ENCODE data around the gene NYAP2.

Gene NYAP2

DNA sequence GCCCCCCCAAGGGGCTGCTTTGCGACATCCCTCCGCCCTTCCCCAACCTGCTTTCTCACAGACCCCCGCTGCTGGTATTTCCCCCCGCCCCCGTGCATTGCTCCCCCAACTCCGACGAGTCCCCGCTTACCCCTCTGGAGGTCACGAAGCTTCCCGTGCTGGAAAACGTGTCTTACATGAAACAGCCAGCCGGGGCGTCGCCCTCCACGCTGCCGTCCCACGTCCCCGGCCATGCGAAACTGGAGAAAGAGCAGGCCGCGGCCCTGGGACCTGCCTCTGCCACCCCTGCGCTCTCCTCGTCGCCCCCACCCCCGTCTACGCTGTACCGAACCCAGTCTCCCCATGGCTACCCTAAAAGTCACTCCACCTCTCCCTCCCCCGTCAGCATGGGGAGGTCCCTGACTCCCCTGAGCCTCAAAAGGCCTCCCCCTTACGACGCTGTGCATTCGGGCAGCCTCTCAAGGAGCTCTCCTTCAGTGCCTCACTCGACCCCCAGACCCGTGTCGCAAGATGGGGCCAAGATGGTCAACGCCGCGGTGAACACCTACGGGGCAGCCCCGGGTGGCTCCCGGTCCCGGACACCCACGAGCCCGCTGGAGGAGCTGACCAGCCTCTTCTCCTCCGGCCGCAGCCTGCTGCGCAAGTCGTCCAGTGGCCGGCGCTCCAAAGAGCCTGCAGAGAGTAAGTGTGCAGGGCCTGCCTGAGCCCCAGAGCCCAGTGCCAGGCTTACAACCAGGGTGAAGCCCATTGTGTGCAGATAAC is 183.0 kb downstream of the NYAP2 start:
- no peak overlapping the region for H3K4me3 ChIP-seq (ENCODE audit: low read depth, low read length)
- TF ChIP-seq CTCF (IDR thresholded peaks at IDR 0.05; ENCODE audit: control insufficient read depth, extremely low read depth, insufficient read depth) = no peak
- no peak for DNase-seq (ENCODE audit: low read depth)

- no peak for TF ChIP-seq CTCF (IDR thresholded peaks at IDR 0.05; ENCODE audit: control insufficient read depth, extremely low read depth, insufficient read depth)
Observed at GRCh38 chr2:225584796-225585195, 185.3 kb downstream of the NYAP2 start.

DNA sequence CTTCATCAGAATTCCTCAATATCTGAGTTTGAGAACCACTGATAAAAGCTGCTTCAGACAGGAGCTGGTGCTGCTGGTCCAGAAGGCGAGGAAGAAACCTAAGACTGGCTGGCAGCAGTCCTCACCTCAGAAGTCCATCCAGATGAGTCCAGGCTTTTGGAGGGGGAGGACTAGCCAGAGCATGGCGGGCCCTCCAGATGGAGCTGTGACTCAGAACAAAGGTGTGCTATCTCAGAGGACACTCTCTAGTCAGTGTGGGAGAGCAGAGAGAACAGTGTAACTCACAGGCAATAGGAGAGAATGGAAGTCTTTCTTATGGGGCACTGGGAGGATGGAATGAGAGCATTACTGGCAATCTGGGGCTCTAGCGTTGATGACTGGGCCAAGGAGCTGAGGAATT is 191.4 kb downstream of the NYAP2 start:
- no peak overlapping the region for H3K4me3 ChIP-seq (ENCODE audit: low read depth, low read length)
- no peak for TF ChIP-seq CTCF (IDR thresholded peaks at IDR 0.05; ENCODE audit: control insufficient read depth, extremely low read depth, insufficient read depth)
- no peak for DNase-seq (ENCODE audit: low read depth)

More at GRCh38 chr2:225584796-225585195, 185.3 kb downstream of the NYAP2 start:
- no peak for DNase-seq (ENCODE audit: low read depth)
- H3K4me3 ChIP-seq (ENCODE audit: low read depth, low read length) = no peak overlapping the region

GRCh38 chr2:225597911-225598310 is 198.4 kb downstream of the NYAP2 start:
- H3K4me3 ChIP-seq (ENCODE audit: low read depth, low read length) = no peak overlapping the region
- DNase-seq (ENCODE audit: low read depth) = no peak
- no peak for TF ChIP-seq CTCF (IDR thresholded peaks at IDR 0.05; ENCODE audit: control insufficient read depth, extremely low read depth, insufficient read depth)

DNA sequence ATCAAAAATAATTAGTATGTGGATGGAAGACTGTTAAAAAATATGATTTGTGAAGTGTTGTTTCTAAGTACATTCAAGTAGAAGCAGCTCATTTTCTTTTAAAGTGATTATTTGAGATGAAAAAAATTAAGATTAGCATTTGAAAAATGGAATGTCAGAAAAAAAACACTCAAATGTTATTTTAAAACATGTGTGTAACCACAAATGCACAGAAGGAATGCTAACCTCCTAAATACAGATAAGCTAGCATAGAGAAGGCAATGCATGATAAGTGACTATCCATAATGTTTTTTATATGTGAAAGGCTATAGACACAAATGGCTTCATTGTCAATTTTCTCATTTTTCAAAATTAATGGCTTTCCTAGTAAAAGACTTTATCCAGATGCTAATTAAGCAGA is 198.9 kb downstream of the NYAP2 start:
- H3K4me3 ChIP-seq (ENCODE audit: low read depth, low read length) = no peak overlapping the region
- TF ChIP-seq CTCF (IDR thresholded peaks at IDR 0.05; ENCODE audit: control insufficient read depth, extremely low read depth, insufficient read depth) = no peak
- no peak for DNase-seq (ENCODE audit: low read depth)

DNA sequence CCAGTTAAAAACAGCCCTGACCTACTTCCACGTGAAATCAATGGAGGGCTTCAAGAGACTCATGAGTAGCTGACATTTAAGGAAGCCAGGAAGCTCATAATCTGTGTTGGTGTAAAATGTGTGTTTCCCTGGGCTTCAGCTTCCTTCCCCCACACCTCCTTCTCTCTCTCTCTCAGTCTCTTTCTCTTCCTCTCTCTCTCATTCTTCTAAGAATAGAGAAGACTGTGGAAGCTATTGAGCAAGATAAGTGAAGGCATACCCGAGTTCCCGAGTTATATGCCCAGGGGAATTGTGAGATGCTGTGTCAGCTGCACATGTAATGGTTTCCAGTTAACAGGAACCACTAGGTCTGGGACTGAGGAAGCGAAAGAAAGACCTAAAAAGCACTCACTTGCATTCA is 199.4 kb downstream of the NYAP2 start:
- DNase-seq (ENCODE audit: low read depth) = no peak
- no peak overlapping the region for H3K4me3 ChIP-seq (ENCODE audit: low read depth, low read length)

More for the DNA sequence above, 199.4 kb downstream of the NYAP2 start:
- no peak for TF ChIP-seq CTCF (IDR thresholded peaks at IDR 0.05; ENCODE audit: control insufficient read depth, extremely low read depth, insufficient read depth)
